ENCODE results near the gene CSRNP3.

Gene CSRNP3

GRCh38 chr2:165472922-165473321 is 3.4 kb downstream of the CSRNP3 start:
- no peak for DNase-seq

DNA sequence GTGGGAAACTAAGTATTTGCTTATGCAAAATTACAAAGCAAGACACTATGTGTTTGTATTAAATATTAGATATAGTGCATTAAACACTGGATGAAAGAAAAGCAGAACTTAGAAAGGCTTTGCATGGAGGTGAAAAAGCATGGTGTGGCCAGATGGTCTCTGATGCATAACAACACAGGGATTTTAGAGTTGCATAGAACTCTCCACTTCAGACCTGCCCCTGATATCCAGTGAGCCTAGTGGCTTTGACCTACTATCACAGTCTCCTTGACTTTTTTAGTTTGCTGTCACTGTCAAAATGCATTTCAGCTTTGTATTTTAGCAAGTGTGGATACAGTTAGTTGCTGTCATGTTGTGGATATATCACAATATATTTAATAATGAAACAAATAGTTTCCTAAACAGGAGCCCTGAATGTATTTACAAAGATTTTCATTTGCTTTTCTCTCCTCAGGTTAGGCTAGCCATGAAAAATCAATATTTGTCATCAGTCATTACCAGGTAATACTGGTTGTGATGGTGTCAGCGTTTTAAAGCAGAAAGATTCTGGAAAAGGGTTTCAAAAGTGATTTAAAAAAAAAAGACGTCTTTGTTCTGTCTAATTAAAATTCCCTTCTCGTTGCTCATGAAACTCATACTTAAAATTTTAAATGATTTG is 5.2 kb downstream of the CSRNP3 start:
- DNase-seq, result no peak

- DNase-seq, result no peak
Observed at GRCh38 chr2:165475277-165476004, 5.9 kb downstream of the CSRNP3 start.

DNA sequence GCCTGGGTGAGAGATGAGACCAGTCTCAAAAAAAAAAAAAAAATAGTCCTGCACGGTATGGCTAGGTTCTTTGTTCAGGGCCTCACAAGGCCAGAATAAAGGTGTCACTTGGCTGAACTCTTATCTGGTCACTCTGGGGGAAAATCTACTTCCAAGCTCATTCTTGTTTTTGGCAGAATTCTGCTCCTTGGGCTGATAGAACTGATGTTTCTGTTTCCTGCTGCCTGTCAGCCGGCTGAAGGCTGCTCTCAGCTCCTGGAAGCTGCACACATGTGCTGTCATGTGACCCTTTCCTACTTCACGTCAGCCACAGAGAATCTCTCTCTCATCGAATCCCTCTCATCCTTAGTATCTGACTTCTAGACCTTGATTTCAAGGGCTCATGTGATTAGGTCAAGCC is 10.4 kb downstream of the CSRNP3 start:
- DNase-seq, result no peak

- DNase-seq, result no peak
Observed at GRCh38 chr2:165494573-165494972, 25.1 kb downstream of the CSRNP3 start.

DNA sequence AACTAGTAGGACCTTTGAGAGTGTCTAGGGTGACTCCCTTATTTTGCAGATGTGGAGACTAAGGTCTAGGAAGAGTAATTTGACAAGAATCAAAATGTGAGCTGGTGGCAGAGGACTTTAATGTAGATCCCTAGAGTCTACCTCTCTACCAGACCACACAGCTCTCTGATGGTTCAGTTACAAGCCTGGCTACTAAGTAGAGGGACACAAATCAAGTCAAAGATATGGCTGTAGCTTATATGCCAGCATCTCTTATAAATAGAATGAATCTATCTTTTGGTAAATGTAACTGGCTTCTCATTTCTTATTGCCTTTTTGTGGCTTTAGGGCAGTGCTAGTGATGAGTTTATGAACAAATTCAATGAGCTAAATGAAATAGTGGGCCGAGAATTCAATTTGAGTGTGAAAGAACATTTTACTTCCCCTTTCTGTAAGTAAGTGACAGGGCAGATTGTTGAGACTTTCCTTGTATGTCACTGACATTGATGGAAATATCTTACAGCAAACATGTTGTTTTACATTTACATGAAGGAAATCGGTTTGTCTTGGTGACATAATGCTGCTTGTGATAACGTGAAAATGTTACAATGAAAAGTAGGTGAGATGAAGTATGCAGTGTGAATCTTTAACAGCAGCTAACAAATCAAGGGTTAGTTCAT is 28.3 kb downstream of the CSRNP3 start:
- no peak for DNase-seq

GRCh38 chr2:165499131-165499530 is 29.6 kb downstream of the CSRNP3 start:
- DNase-seq, result no peak

- DNase-seq, result no peak
Observed at GRCh38 chr2:165500001-165500400, 30.5 kb downstream of the CSRNP3 start.

GRCh38 chr2:165500816-165501215 is 31.3 kb downstream of the CSRNP3 start:
- DNase-seq, result no peak

- DNase-seq, result no peak
Observed at GRCh38 chr2:165505514-165505913, 36.0 kb downstream of the CSRNP3 start.

DNA sequence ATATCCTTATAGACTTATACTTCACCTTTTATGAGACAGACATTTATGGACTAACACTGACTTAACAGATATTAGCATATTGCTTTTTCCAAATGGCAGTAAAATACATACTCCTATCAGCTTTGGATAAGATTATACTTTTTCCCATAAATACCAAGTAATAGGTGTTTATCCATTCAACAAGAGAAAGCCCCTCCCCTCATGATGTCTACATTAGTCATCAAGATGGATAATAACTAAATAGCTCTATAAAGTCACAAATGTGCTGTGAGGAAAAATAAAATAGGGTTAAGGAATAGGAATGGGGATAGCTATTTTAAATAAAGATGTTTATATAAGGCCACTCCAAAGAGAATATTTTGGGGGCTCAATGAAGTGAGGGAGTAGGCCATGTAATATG is 39.4 kb downstream of the CSRNP3 start:
- no peak for DNase-seq

DNA sequence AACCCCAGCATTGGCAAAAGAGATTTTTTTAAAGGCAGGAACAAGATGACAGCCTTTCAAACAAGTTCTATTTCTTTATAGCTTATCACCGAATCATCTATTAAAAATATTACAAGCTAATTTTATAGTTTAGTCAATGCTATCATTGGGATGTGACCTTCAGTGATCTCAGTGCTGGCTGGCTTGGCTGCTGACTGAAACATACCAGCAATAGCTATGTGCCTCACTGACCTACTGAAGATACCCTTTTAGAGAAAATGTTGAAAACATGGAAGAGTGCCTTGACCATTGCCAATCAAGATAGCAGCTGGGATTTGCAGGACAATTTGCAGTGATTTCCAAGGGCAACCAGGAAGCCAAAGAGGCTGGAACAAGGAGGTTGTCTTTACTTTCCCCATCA is 44.0 kb downstream of the CSRNP3 start:
- DNase-seq, result no peak

GRCh38 chr2:165518611-165519010 is 49.1 kb downstream of the CSRNP3 start:
- no peak for DNase-seq

DNA sequence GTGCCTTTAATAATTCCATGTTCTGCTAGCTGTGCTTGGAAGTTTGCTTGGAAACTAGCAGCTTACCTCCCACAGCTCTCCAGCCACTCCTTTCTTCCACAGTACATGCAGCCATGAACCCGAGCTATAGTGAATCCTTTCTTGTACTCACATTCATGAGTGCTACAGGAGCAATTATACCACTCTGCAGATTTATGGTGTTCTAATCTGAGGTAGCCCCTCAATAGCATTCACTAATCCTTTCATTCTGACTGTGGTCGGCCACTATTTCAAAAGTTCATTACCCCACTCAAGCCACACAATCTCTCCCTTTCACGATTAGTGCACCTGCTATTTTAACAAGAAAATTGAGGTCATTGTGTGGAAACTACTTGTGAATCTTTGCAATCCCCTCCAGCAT is 53.2 kb downstream of the CSRNP3 start:
- DNase-seq, result no peak

- DNase-seq, result no peak
Observed at GRCh38 chr2:165524720-165525119, 55.2 kb downstream of the CSRNP3 start.

GRCh38 chr2:165528691-165529090 is 59.2 kb downstream of the CSRNP3 start:
- DNase-seq, result no peak

DNA sequence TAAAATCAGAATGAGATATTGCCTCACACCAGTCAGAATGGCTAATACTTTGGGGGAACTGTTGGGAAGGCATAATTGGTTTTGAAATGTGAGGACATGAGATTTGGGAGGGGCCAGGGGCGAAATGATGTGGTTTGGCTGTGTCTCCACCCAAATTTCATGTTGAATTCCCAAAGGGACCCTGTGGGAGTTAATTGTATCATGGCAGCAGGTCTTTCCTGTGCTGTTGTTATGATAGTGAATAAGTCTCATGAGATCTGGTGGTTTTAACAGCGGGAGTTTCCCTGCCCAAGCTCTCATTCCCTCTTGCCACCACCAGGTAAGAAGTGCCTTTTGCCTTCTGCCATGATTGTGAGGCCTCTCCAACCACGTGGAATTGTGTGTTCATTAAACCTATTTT is 59.6 kb downstream of the CSRNP3 start:
- DNase-seq, result no peak

GRCh38 chr2:165533331-165533730 is 63.8 kb downstream of the CSRNP3 start:
- no peak for DNase-seq

GRCh38 chr2:165535471-165535870 is 66.0 kb downstream of the CSRNP3 start:
- DNase-seq, result no peak

GRCh38 chr2:165536851-165537499 is 67.5 kb downstream of the CSRNP3 start:
- DNase-seq, result no peak

DNA sequence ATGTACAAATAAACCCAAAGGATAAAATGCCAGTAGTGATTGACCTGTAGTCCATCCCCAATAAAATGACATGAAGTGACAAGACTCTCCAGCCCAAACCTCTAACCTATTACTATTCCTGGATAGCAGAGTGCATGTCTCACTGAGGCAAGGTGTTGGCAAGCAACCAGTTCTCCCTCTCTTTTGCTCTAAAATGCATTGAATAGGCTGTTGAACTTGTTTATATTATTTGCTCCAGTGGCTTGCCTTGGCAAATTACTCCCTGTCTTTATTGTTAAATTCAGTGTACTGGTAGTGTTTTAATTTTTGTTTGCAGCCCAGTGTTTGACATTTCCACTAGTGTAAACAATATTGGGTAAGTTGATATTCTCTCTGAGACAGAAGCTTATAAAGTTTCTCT is 70.5 kb downstream of the CSRNP3 start:
- DNase-seq, result no peak

DNA sequence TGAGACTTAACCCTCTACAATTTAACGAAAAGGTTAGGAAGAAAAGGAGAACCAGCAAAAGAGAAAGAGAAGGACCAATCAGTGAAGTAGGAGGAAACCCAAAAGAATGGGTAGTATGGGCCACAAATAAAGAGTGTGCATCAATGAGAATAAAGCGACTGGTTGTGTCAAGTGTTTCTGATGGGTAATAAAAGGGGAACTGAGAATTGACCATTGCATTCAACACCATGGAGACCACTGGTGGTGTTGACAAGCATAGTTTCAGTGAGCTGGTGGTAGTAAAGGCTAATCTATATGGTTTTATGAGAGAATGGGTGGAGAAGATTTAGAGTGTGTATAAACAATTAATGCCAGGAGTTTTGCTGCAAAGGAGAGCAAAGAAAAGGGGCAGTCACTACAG is 75.4 kb downstream of the CSRNP3 start:
- no peak for DNase-seq

GRCh38 chr2:165547900-165548299 is 78.4 kb downstream of the CSRNP3 start:
- DNase-seq, result no peak

DNA sequence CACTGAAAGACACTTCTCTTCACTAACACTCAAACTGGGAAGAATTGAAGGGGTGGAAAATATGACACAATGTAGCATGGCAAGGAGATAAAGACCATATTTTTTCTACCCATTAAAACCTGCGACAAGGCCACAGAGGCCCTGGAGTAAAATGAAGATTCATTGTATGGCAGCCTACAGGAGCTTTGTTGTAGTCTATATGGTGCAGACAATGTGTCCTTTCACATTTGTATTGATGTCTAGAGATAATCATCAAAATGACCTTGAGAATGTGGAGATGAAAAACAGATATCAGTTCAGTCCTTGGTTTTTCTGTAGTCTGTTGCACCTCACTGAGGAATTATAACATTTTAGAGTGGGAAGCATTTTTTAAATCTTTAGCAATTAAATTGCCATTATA is 80.1 kb downstream of the CSRNP3 start:
- no peak for DNase-seq
